ENCODE results near the gene C1S.

- TF ChIP-seq CTCF (IDR thresholded peaks at IDR 0.05) (no peak), POLR2A (IDR thresholded peaks at IDR 0.05) (no peak)
These were observed 6.6 kb downstream of the C1S start for GRCh38 chr12:7067096-7067495.

All from body of pancreas (tissue), 4 donors.